ENCODE measurements around the gene CTNNBIP1.
"Not testable (repeated sequence)": the region's sequence is repeated elsewhere in the genome, so short reads cannot be mapped to it uniquely, and the experiment has no call there.

CTNNBIP1 gene

GRCh38 chr1:9833632-9834031 is 76.4 kb downstream of the CTNNBIP1 start:
- no peak for DNase-seq (ENCODE audit: low read depth)

- no peak for DNase-seq (ENCODE audit: low read depth)
Measured at GRCh38 chr1:9827558-9828185, 82.4 kb downstream of the CTNNBIP1 start.

- DNase-seq (ENCODE audit: low read depth) = no peak
Measured at GRCh38 chr1:9826616-9827015, 83.5 kb downstream of the CTNNBIP1 start.

- DNase-seq (ENCODE audit: low read depth) = no peak
Measured at GRCh38 chr1:9826087-9826486, 84.0 kb downstream of the CTNNBIP1 start.

DNA sequence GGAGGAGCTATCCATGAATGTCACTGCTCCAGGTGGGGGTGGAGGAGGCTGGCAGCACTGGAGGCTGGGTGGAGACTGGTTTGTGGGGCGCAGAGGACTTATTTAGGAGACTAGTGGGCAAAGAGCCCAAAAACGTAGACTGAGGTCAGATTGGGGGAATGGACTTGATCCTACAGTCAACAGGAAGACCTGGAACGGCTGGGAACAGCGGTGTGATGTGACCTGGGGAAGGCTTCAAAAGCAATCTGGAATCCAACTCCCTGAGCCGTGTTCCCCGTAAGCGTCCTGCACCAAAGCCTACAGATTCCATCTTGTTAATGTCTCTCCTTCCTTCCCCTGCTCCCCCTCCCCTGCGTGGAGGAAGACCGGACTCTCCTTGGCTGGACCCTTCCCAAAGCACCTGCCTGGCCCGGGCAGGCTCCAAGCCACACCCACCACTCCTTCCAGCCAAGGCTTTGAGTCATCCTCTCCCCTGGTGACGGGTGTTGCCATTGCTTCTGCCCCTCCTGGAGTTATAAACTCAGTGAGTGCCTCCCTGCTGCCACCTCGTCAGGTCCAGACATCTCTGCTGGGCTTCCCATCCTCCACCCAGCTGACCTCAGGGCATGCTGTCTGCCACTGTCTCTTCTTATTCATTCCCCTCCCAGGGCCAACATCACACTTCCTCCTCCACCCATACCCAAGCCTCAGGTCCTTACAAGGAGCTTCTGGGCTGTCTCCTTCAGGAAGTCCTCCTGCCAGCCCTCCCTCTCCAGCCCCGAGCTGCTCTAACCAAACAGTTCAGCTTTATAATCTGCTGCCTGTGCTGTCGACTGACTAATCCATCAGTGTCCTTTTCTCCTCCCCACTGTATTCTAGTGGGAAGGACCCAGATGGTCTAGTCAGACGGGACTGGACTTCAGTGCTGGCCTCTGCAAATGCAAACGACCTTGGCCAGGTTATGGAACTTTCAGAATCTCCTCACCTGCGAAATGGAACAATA is 84.7 kb downstream of the CTNNBIP1 start:
- DNase-seq (ENCODE audit: low read depth) = peak; percentile 68

DNA sequence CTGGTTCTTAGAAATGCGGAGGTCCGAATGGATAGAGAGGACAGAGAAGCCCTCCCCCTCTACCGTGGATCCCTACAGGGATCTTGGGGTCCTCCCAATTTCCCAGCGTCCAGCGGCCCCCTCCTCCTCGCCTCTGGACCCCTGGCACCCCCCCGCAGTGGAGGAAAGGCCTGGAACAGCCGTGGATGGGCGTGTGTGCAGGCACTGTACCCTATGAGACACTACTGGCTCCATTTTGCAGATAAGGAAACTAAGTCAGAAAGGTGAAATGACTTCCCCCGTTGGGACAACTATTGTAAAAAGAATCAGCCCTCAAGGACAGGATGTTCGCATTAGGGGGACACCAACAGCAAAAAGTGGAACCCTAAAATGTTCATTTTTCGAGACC is 85.4 kb downstream of the CTNNBIP1 start:
- no peak for DNase-seq (ENCODE audit: low read depth)

DNA sequence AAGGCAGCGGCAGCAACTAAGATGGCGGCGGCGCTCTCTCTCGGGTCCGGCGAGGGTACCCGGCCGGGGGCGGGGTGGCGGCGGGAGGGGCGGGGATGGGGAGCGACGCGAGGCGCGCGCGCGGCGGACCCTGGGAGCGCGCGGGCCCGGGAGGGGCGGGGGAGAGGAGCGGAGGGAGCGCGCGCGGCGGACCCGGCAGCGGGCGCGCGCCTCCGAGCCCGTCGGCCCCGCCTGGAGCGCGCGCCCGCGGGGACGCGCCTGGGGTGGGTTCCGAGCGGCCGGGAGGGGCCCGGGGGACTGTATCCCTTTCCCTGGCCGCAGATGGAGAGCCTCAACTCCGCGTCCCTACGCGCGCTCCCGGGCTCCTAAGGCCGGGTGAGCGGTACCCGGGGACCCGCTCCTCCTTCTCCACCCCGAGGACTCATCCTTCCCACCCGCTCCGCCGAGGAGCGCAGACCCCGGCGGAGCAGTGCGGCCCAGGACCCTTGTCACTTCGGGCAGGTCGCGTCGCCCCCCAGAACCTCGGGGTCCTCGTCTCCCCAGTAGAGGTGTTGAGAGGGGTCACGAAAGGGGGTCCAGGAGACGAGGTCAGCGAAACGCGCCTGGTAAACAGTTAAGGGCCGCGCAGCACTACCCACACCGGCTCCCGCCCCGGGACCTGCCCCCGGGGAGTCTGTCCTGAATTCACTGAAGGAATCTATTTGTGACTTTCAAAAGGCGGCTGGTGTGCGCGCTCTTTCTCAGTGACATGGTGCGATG is 85.9 kb downstream of the CTNNBIP1 start, which contains the start of gene CLSTN1:
TSS of gene CLSTN1 (minus strand) at position 23 of the 759 bp plus-strand sequence. CDS start 232 bp downstream, outside the sequence.
- peak; percentile 73 for DNase-seq (ENCODE audit: low read depth)

GRCh38 chr1:9823693-9823942 is 86.5 kb downstream of the CTNNBIP1 start:
- DNase-seq (ENCODE audit: low read depth) = no peak

GRCh38 chr1:9822897-9823692 is 87.0 kb downstream of the CTNNBIP1 start:
- no peak for DNase-seq (ENCODE audit: low read depth)

DNA sequence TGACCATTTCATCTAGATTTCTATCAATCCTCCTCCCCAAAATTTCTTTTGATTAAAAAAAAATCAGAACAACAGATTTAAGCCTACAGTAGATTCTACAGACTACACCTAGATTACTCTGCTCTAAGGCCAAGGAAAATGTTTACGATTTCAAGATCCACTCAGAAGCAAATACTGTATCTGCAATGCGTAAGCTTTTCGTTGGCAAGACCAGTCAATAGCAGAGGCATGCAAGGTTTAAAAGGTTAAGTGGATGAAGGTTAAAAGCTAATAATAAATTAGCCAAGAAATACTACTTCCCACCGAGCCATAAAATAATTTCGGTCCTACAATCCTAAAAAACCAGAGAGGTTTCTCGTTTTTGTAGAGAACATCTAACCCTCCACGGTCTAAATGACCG is 87.6 kb downstream of the CTNNBIP1 start:
- no peak for DNase-seq (ENCODE audit: low read depth)

- no peak for DNase-seq (ENCODE audit: low read depth)
Measured at GRCh38 chr1:9821710-9822109, 88.4 kb downstream of the CTNNBIP1 start.

GRCh38 chr1:9820521-9820920 is 89.5 kb downstream of the CTNNBIP1 start:
- DNase-seq (ENCODE audit: low read depth) = no peak

DNA sequence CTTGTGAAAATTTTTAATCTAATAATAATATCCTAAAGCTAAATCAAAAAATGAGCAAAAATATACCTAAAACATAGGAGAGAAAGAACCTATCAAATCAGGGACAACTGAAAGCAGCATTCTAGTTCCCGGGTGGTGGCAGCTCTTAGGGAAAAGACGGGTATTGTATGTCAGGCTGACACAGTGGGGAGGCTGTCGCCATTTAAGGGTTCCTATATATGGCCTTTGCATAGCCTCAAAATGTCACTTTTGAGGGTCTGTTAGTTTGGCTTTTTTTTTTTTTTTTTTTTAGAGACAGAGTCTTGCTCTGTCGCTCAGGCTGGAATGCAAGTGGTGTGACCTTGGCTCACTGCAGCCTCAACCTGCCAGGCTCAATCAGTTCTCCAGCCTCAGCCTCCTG is 92.3 kb downstream of the CTNNBIP1 start:
- DNase-seq (ENCODE audit: low read depth) = no peak

GRCh38 chr1:9816199-9816598 is 93.9 kb downstream of the CTNNBIP1 start:
- peak; percentile 38 for DNase-seq (ENCODE audit: low read depth)

DNA sequence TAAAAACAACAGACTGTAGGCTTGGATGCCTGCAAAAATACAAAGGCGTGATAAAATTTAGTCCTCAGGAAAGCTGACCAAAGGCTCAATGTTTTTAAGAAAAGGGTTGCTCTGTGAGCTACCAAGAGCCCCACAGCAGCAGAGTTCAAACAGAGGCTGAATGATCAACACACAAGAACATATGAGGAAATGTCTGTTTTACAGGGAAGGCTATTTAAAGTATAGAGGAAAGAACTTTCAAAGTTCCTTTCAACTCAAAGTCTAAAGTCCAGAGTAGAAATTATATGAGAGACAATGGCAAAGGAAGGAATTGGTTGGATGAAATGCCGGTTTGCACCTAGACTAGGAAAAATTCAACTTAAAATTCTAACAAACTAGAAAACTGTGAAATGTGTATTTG is 94.9 kb downstream of the CTNNBIP1 start:
- no peak for DNase-seq (ENCODE audit: low read depth)

DNA sequence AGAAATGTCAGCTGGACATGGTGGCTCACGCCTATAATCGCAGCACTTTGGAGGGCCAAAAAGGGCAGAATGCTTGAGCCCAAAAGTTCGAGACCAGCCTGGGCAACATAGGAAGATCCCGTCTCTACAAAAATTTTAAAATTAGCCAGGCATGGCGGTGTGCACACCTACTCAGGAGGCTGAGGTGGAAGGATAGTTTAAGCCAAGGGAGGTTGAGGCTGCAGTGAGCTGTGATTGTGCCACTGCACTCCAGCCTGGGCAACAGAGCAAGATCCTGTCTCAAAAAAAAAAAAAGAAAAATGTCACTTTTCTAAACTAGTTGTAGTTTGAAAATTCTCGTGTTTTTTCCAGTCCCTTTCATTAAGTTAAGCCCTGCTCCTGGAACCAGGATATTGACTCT is 95.5 kb downstream of the CTNNBIP1 start:
- DNase-seq (ENCODE audit: low read depth) = no peak

GRCh38 chr1:9811239-9811966 is 98.7 kb downstream of the CTNNBIP1 start:
- no peak for DNase-seq (ENCODE audit: low read depth)

DNA sequence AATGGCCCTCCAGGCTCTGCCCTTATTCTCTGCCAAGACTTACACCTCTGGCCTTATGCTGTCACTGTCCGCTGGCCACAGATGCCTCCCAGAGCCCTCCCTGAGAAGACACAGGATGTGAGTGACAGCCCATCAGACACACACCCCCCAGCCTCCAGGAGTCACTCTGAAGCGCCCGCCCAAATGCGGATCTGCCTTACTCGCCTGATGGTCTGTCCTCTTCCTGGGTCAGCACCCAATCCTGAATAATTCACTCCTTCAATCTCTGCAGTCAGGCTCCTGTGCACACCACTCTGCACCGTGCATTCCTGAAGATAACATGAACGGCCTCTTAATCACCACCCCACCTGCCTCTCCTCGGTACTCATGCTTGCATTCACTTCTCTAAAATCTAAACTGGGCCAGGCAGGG is 101.0 kb downstream of the CTNNBIP1 start:
- no peak for DNase-seq (ENCODE audit: low read depth)

DNA sequence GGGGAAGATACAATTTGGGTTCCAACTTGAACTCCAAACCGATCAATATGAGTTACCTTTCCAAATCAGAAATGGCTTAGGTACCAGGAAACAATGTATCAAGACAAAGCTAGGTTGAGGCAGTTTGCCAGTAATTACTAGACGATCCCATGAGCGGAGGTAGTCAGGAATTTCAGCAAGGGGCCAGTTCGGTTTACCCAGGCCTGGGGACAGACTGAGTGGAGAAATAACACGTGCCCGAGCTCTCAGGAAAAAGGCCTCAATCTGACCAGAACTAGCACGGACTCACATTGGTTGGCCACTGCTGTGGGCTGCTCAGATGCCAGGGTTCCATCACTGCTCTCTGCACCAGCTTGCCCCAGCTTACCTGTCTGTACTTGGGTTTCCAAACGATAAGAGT is 101.6 kb downstream of the CTNNBIP1 start:
- no peak for DNase-seq (ENCODE audit: low read depth)

DNA sequence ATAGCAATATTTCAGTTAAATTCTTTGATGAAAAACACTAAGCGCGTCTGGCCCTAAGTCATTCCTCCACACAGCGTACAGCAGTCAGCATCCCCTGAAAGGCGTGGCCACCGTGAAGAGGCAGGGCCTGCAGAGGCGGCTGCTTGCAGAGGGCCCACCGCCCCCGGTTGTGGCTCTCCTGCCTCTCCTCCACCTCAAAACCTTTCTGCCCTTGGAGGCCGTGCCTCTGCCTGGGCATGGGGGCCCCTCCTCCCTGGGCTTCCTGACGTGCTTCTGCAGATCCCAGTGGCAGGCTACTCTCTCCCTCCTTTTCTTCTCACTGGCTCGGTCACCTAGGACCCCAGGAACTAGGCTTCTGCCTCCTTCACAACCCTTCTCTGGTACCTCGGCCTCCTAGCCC is 102.5 kb downstream of the CTNNBIP1 start:
- no peak for DNase-seq (ENCODE audit: low read depth)

GRCh38 chr1:9805972-9806371 is 104.1 kb downstream of the CTNNBIP1 start:
- DNase-seq (ENCODE audit: low read depth) = not testable (repeated sequence)

Measured in amniotic epithelial cell (primary cell).